ENCODE results near the gene REXO1. TPM values are rescaled to one million over a fixed set of nuclear protein-coding genes. Genes with fewer than 3 reads are reported as not detected.

Gene REXO1
- total and polyA plus RNA-seq, 9 of the 15 experiments (the other 6 are each of a cell fraction or from before 2014, with no cell fraction given) = 0.04 to 63.3 (median 15.8) TPM

GRCh38 chr19:1811942-1812425 is 36.3 kb downstream of the REXO1 start, which contains the start of gene ATP8B3 (continued):
- TF ChIP-seq ZNF644 (tag; IDR thresholded peaks at IDR 0.05; ENCODE audit: low read depth) (no peak), ADNP (tag; IDR thresholded peaks at IDR 0.05) (peak; percentile 87), GABPB2 (CRISPR knock-in tag; conservative IDR thresholded peaks at IDR 0.05) (no peak), ZBTB12 (CRISPR knock-in tag; IDR thresholded peaks at IDR 0.05) (no peak), MCM5 (IDR thresholded peaks at IDR 0.05; ENCODE audit: low read depth) (no peak), ELF1 (tag; IDR thresholded peaks at IDR 0.05) (peak; percentile 85), SMARCA5 (IDR thresholded peaks at IDR 0.05) (peak; percentile 82), RFX5 (IDR thresholded peaks at IDR 0.05; ENCODE audit: low read depth, low read length) (no peak), SP2 (IDR thresholded peaks at IDR 0.05; ENCODE audit: extremely low read depth, low read depth, low read length, poor library complexity, severe bottlenecking) (no peak), USF2 (CRISPR knock-in tag; IDR thresholded peaks at IDR 0.05) (no peak)
- TF ChIP-seq, protein P1, sequence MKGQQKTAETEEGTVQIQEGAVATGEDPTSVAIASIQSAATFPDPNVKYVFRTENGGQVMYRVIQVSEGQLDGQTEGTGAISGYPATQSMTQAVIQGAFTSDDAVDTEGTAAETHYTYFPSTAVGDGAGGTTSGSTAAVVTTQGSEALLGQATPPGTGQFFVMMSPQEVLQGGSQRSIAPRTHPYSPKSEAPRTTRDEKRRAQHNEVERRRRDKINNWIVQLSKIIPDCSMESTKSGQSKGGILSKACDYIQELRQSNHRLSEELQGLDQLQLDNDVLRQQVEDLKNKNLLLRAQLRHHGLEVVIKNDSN (CRISPR knock-in tag; IDR thresholded peaks at IDR 0.05) = no peak
- TF ChIP-seq, protein P2, sequence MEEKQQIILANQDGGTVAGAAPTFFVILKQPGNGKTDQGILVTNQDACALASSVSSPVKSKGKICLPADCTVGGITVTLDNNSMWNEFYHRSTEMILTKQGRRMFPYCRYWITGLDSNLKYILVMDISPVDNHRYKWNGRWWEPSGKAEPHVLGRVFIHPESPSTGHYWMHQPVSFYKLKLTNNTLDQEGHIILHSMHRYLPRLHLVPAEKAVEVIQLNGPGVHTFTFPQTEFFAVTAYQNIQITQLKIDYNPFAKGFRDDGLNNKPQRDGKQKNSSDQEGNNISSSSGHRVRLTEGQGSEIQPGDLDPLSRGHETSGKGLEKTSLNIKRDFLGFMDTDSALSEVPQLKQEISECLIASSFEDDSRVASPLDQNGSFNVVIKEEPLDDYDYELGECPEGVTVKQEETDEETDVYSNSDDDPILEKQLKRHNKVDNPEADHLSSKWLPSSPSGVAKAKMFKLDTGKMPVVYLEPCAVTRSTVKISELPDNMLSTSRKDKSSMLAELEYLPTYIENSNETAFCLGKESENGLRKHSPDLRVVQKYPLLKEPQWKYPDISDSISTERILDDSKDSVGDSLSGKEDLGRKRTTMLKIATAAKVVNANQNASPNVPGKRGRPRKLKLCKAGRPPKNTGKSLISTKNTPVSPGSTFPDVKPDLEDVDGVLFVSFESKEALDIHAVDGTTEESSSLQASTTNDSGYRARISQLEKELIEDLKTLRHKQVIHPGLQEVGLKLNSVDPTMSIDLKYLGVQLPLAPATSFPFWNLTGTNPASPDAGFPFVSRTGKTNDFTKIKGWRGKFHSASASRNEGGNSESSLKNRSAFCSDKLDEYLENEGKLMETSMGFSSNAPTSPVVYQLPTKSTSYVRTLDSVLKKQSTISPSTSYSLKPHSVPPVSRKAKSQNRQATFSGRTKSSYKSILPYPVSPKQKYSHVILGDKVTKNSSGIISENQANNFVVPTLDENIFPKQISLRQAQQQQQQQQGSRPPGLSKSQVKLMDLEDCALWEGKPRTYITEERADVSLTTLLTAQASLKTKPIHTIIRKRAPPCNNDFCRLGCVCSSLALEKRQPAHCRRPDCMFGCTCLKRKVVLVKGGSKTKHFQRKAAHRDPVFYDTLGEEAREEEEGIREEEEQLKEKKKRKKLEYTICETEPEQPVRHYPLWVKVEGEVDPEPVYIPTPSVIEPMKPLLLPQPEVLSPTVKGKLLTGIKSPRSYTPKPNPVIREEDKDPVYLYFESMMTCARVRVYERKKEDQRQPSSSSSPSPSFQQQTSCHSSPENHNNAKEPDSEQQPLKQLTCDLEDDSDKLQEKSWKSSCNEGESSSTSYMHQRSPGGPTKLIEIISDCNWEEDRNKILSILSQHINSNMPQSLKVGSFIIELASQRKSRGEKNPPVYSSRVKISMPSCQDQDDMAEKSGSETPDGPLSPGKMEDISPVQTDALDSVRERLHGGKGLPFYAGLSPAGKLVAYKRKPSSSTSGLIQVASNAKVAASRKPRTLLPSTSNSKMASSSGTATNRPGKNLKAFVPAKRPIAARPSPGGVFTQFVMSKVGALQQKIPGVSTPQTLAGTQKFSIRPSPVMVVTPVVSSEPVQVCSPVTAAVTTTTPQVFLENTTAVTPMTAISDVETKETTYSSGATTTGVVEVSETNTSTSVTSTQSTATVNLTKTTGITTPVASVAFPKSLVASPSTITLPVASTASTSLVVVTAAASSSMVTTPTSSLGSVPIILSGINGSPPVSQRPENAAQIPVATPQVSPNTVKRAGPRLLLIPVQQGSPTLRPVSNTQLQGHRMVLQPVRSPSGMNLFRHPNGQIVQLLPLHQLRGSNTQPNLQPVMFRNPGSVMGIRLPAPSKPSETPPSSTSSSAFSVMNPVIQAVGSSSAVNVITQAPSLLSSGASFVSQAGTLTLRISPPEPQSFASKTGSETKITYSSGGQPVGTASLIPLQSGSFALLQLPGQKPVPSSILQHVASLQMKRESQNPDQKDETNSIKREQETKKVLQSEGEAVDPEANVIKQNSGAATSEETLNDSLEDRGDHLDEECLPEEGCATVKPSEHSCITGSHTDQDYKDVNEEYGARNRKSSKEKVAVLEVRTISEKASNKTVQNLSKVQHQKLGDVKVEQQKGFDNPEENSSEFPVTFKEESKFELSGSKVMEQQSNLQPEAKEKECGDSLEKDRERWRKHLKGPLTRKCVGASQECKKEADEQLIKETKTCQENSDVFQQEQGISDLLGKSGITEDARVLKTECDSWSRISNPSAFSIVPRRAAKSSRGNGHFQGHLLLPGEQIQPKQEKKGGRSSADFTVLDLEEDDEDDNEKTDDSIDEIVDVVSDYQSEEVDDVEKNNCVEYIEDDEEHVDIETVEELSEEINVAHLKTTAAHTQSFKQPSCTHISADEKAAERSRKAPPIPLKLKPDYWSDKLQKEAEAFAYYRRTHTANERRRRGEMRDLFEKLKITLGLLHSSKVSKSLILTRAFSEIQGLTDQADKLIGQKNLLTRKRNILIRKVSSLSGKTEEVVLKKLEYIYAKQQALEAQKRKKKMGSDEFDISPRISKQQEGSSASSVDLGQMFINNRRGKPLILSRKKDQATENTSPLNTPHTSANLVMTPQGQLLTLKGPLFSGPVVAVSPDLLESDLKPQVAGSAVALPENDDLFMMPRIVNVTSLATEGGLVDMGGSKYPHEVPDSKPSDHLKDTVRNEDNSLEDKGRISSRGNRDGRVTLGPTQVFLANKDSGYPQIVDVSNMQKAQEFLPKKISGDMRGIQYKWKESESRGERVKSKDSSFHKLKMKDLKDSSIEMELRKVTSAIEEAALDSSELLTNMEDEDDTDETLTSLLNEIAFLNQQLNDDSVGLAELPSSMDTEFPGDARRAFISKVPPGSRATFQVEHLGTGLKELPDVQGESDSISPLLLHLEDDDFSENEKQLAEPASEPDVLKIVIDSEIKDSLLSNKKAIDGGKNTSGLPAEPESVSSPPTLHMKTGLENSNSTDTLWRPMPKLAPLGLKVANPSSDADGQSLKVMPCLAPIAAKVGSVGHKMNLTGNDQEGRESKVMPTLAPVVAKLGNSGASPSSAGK (IDR thresholded peaks at IDR 0.05) = no peak

Data from K562 (cell line).